Measurements from ENCODE around the gene TIAM1.

GRCh38 chr21:31211836-31212235, 132.2 kb downstream of the TIAM1 start:
- no peak for TF ChIP-seq CTCF (IDR thresholded peaks at IDR 0.05; ENCODE audit: low read depth, low read length, poor library complexity, severe bottlenecking)
- no peak for TF ChIP-seq EZH2phosphoT487 (IDR thresholded peaks at IDR 0.05; ENCODE audit: borderline replicate concordance, low read length)

All from DOHH2 (cell line).